ENCODE data around the gene SNX1. TPM values are rescaled to one million over a fixed set of nuclear protein-coding genes. Genes with fewer than 3 reads are reported as not detected.
"Not testable (repeated sequence)": the region's sequence is repeated elsewhere in the genome, so short reads cannot be mapped to it uniquely, and the experiment has no call there.

SNX1 gene
- total RNA-seq, 2 donors from 2014 or later = 91.3 to 126 TPM

DNA sequence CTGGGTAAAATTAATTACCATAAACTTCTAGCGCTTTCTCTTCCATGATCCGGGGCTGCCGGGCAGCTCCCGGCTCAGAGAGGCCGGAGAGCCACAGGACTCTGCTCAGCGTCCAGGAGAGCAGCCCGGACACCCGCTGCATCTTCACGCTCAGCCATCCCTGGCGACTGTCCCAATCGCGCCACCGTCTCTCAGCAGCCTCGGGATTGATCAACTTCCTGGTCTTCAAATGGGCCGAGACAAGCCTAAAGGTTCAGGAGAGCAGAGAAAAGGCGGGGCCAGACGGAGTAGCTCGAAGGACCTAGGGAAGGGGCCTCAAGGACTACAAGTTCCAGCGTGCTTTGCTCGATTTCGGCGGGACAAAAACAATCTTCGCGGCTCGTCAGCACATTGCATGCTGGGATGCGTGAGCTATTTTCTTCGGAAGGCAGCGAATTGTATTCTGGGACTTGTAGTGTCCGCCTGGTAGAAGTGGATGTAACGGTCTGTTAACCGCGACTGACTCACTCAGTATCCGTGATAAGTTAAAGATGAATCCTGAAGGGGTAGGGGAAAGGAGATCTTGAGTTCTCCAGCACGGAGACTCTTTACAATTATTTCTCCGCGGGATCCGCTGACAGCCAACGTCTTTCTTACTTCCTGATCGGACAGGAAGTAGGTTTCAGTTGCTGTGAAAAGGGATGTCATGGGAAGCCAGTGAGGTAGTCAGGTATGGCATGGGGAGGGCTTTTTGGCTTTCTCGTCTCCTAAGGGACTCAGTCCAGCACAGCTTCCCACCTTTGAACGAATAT lies 2.0 kb upstream of the SNX1 start, which contains the start of gene CIAO2A:
CIAO2A (minus strand) TSS at position 212 of the 791 bp plus-strand sequence; CDS start at position 142, 70 bp downstream.
- no peaks in the 10 kb centered on the region for H3K27me3 Mint-ChIP-seq
- H3K9me3 Mint-ChIP-seq = no peaks in the 10 kb centered on the region
- peak within 1 kb of the TSS; percentile 99 for H3K27ac Mint-ChIP-seq
- H3K36me3 Mint-ChIP-seq (ENCODE audit: low read depth) = peaks cover 45% of the 10 kb centered on the region
- peak; percentile 86 for ATAC-seq (replicated peaks)
- peaks cover 38% of the 10 kb centered on the region for H3K4me1 Mint-ChIP-seq
- peak within 1 kb of the TSS; percentile 97 for H3K4me3 Mint-ChIP-seq

DNA sequence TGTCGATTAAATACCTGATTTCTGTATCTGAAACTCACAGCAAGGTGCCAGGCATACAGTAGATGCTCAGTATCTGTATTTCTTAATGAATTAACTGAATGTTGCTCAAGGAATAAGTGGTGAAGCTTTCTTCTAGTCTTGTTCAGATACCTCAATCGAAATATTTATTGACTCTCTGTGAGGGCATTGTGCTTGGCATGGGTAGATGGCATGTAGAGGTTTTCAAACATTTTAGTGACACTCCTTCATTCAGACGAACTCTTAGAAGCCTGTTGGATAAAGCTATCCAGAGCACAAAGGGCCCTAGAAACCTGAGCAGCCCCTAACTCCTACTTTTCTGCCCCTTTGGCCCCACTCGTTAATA lies 369 bp upstream of the SNX1 start:
- Mint-ChIP-seq H3K27ac (peak overlapping the region; percentile 99), H3K4me3 (peak overlapping the region; percentile 97), H3K36me3 (ENCODE audit: low read depth) (peaks cover 35% of the 10 kb centered on the region), H3K4me1 (peaks cover 30% of the 10 kb centered on the region), H3K27me3 (no peaks in the 10 kb centered on the region), H3K9me3 (no peaks in the 10 kb centered on the region)
- ATAC-seq (replicated peaks) = no peak

DNA sequence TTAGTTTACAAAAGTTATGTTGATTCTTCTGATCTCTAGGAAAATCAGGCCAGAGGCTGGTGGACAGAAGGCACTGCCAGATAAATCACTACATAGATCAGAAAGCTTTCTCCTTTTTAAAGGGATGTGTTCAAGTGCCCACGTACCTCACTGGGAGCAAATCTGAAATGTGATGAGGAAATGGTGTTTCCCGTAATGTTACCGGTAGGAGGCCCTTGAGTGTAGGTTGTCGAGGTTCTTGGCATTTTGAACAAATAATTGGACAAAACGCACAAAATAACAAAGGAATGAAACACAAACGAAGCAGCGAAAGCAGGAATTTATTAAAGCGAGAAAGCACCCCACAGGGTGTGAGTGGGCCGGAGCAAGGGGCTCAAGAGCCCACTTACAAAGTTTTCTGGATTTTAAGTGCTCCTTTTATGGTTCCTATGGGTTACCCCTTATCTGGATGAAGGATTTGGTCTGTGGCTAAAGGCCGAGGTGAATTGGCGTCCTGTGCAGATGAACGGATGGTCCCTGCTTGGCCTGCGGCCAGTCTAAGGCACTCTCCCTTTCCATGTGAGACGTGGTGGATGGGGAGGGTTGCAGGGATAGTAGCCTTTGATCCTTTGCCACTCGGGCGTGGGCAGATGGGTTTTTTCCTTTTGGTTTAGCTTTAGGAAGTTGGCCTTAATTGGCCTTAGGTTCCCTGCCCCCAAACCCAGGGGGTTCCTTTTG lies 1.0 kb downstream of the SNX1 start:
- Mint-ChIP-seq H3K4me1 (peaks cover 24% of the 10 kb centered on the region), H3K9me3 (no peaks in the 10 kb centered on the region), H3K27me3 (no peaks in the 10 kb centered on the region), H3K4me3 (peak overlapping the region; percentile 97), H3K36me3 (ENCODE audit: low read depth) (peaks cover 27% of the 10 kb centered on the region), H3K27ac (peak overlapping the region; percentile 99)
- no peak for ATAC-seq (replicated peaks)

DNA sequence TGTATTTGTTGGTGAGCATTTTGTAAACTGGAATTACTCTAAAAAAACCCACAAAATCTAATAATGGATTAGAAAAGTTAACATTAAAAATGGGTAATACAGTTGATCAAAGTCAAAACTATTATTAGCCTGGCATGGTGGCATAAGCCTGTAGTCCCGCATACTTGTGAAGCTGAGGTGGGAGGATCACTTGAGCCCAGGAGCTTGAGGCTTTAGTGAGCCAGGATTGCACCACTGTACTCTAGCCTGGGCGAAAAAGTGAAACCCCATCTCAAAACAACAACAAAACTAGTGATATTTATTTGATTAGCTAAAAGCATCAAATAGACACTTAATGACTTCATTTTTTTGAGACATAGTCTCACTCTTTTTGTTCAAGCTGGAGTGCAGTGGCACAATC lies 3.6 kb downstream of the SNX1 start:
- H3K27me3 Mint-ChIP-seq = no peaks in the 10 kb centered on the region
- peaks cover 22% of the 10 kb centered on the region for H3K4me1 Mint-ChIP-seq
- H3K4me3 Mint-ChIP-seq = no peak overlapping the region
- no peak for ATAC-seq (replicated peaks)
- peaks cover 31% of the 10 kb centered on the region for H3K36me3 Mint-ChIP-seq (ENCODE audit: low read depth)
- H3K27ac Mint-ChIP-seq = no peak overlapping the region
- H3K9me3 Mint-ChIP-seq = no peaks in the 10 kb centered on the region

DNA sequence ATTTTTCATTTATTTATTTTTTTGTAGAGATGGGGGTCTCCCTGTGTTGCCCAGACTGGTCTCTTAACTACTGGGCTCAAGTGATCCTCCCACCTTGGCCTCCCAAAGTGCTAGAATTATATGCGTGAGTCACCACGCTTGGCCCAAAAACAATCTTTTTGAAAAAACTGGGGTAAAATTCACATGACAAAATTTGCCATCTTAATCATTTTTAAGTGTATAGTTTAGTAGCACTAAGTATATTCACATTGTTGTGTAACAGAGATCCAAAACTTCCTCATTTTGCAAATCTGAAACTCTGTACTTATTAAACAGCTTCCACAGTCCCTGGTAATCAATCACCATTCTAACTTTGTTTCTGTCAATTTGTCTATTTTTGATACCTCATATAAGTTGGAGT lies 5.2 kb downstream of the SNX1 start:
- no peaks in the 10 kb centered on the region for H3K9me3 Mint-ChIP-seq
- no peak overlapping the region for H3K27ac Mint-ChIP-seq
- no peaks in the 10 kb centered on the region for H3K27me3 Mint-ChIP-seq
- ATAC-seq (replicated peaks) = no peak
- H3K36me3 Mint-ChIP-seq (ENCODE audit: low read depth) = peaks cover 27% of the 10 kb centered on the region
- H3K4me1 Mint-ChIP-seq = peaks cover 22% of the 10 kb centered on the region
- H3K4me3 Mint-ChIP-seq = no peak overlapping the region

DNA sequence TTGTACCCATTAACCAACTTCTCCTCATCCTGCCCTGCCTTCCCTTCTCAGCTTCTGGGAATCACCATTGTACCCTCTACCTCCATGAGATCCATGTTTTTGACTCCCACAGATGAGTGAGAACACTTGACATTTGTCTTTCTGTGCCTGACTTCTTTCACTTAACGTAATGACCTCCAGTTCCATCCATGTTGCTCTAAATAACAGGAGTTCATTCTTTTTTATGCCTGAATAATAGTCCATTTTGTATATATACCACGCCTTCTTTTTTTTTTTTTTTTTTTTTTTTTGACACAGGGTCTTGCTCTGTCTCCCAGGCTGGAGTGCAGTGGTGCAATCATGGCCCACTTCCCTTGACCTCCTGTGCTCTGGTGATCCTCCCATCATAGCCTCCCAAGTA lies 6.7 kb downstream of the SNX1 start:
- Mint-ChIP-seq H3K36me3 (ENCODE audit: low read depth) (peaks cover 22% of the 10 kb centered on the region), H3K27me3 (no peaks in the 10 kb centered on the region), H3K4me3 (no peak overlapping the region), H3K9me3 (no peaks in the 10 kb centered on the region), H3K27ac (no peak overlapping the region), H3K4me1 (peaks cover 18% of the 10 kb centered on the region)
- no peak for ATAC-seq (replicated peaks)

DNA sequence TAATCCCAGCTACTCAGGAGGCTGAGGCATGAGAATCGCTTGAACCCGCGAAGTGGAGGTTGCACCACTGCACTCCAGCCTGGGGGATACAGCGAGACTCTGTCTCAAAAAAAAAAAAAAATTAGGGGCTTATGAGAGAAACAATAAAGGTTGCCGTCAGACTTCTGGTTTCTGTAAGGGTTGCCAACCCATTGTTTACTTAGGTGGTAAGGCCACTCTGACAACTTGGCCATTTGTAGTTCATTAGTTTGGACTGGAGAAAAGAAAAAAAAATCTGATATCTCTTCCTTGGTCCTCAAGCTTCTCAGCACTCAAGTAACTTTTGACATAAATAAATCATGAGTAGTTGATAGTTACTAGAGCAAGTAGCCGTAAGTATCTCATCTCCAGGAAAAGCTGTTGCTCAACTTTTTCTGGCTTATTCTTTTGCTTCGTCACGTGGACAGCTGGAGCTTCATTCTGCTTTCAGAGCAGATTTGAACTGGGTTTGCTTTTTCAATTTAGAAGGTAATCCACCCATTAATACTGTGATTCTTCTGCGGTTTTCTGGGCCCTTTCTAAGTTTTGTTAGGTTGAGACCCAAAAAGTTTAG lies 9.4 kb downstream of the SNX1 start:
- Mint-ChIP-seq H3K4me3 (no peak overlapping the region), H3K27ac (no peak overlapping the region), H3K36me3 (ENCODE audit: low read depth) (peaks cover 9% of the 10 kb centered on the region), H3K4me1 (peaks cover 9% of the 10 kb centered on the region), H3K27me3 (no peaks in the 10 kb centered on the region), H3K9me3 (no peaks in the 10 kb centered on the region)
- ATAC-seq (replicated peaks) = no peak

DNA sequence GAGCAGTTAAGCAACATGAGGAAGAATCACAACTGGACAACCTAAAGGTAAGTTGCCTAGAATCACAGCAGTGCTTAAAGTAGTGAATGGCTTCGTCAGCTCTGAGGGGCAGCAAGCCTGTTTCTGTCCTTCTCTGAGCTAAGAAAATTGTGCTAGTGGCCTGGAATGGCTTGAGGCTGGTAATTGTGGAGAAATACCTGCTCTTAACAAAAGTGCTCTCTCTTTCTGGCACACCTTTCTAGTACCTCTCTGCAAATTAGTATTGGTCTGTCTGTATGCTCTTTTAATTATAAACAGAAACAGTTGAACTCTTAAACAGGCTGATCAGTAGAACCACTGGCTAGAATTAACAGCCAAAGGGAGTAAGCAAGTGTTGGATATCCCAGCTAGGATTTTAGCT lies 11.6 kb downstream of the SNX1 start:
- peaks cover 24% of the 10 kb centered on the region for H3K4me1 Mint-ChIP-seq
- ATAC-seq (replicated peaks) = no peak
- H3K36me3 Mint-ChIP-seq (ENCODE audit: low read depth) = peaks cover 14% of the 10 kb centered on the region
- H3K9me3 Mint-ChIP-seq = no peaks in the 10 kb centered on the region
- H3K27ac Mint-ChIP-seq = peak overlapping the region; percentile 54
- no peak overlapping the region for H3K4me3 Mint-ChIP-seq
- no peaks in the 10 kb centered on the region for H3K27me3 Mint-ChIP-seq

DNA sequence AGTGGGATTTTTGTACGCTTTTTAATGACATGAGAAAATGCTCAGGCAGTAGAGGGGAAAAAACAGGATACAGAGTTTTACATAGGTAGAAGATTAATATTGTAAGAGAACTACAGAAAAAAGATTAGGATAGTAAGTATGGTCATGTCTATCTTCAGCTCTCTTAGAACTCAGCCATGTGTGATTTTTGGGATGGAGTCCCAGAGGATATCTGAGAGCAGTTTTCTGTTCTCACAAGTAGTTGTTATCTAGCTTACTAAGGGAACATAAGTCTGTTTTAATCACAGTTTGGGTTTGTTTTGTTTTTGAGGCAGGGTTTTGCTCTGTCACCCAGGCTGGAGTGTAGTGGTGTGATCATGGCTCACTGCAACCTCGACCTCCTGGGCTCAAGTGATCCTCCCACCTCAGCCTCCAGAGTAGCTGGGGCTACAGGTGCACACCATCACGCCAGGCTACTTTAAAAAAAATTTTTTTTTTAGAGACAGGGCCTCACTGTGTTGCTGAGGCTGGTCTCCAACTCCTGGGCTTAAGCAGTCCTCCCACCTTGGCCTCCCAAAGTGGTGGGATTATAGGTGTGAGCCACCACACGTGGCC lies 14.4 kb downstream of the SNX1 start:
- Mint-ChIP-seq H3K27ac (peak overlapping the region; percentile 49), H3K4me1 (peaks cover 27% of the 10 kb centered on the region), H3K36me3 (ENCODE audit: low read depth) (peaks cover 36% of the 10 kb centered on the region)
- ATAC-seq (replicated peaks); H3K4me3 Mint-ChIP-seq; H3K27me3 Mint-ChIP-seq; H3K9me3 Mint-ChIP-seq: not testable (repeated sequence)

DNA sequence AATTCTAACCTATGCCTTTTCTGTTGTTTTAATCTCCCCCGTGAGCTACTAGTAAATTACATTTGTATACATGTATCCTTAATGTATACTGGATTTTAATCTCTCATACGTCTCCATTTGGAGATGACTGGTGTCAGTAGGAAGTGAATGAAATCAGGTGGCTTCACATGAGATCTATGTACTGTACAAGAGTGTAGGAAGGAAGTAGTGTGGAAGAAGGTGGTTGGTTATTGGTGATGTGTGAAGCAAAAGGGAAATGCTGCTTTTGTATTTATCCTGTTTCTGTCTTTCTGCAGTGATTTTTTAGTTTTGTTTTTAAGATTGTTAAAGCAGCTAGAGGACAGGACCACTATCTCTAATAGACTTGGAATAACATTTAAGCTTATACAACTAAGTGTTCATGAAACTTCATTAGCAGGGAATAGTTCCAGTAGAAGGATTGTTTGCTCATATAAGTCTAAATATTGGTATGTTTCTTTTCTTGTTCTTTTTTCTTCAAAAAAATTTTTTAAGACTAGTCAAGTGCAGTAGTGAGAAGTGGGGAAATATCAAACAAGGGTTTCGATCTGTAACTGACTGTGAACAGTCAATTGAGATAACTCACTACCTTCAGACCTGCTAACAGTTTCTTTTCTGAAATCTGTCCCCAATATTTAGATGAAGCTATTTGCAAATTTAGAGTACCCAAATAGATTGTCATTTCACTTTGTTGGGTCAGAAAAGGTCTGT lies 15.3 kb downstream of the SNX1 start:
- no peak for ATAC-seq (replicated peaks)
- Mint-ChIP-seq H3K27me3 (no peaks in the 10 kb centered on the region), H3K36me3 (ENCODE audit: low read depth) (peaks cover 46% of the 10 kb centered on the region), H3K27ac (peak overlapping the region; percentile 49), H3K9me3 (no peaks in the 10 kb centered on the region), H3K4me3 (no peak overlapping the region), H3K4me1 (peaks cover 27% of the 10 kb centered on the region)

DNA sequence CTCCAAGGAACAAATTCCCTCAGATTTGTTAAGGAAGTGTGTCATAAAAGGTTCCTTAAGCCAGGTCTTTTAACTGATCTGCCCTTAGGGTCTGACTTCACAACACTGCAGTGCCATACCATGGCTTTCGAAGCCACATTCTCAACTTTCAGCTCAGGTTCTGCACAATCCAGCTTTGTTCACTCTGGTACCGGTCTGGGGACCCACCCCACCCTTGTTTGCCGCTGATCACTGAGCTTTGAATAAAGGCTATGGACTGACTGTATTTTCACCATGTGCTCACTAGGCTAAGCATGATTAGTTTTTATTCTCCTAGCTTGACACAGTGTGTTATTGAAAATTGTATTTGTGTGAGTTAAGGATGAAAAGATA lies 15.9 kb downstream of the SNX1 start:
- ATAC-seq (replicated peaks) = no peak
- Mint-ChIP-seq H3K27me3 (no peaks in the 10 kb centered on the region), H3K4me3 (no peak overlapping the region), H3K9me3 (no peaks in the 10 kb centered on the region), H3K4me1 (peaks cover 27% of the 10 kb centered on the region), H3K36me3 (ENCODE audit: low read depth) (peaks cover 51% of the 10 kb centered on the region), H3K27ac (peak overlapping the region; percentile 56)

DNA sequence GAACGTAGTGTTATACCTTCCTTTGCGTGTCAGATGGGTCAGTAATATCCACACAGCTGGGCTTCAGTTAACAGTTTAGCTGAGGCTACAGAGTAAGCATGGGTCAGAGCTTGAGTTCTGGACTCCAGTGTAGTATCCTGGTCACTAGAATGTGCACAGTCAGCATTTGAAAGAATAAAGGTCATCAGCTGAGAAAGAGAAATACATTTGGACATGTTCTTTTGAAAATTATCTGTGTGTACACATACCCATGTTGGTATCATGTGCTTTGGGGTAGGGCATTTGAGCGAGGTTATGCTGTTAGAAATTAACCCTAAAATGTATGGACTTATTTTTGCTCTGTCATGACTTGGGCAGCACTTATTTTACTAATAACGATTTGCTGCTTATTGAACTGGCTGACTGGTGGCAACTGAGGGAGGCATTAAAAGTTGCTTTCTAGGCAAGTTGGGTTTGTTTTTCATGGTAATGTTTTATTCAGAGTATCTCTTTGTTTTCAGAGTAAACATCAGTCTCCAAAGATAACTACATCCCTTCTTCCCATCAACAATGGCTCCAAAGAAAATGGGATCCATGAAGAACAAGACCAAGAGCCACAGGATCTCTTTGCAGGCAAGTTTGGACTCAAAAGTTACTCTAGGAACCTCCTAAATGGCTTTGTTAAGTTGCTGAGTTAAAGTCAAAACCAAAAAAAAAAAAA lies 16.4 kb downstream of the SNX1 start:
- H3K9me3 Mint-ChIP-seq = no peaks in the 10 kb centered on the region
- no peak for ATAC-seq (replicated peaks)
- no peaks in the 10 kb centered on the region for H3K27me3 Mint-ChIP-seq
- H3K27ac Mint-ChIP-seq = peak overlapping the region; percentile 56
- H3K4me1 Mint-ChIP-seq = peaks cover 23% of the 10 kb centered on the region
- H3K4me3 Mint-ChIP-seq = peak overlapping the region; percentile 25
- H3K36me3 Mint-ChIP-seq (ENCODE audit: low read depth) = peaks cover 57% of the 10 kb centered on the region

DNA sequence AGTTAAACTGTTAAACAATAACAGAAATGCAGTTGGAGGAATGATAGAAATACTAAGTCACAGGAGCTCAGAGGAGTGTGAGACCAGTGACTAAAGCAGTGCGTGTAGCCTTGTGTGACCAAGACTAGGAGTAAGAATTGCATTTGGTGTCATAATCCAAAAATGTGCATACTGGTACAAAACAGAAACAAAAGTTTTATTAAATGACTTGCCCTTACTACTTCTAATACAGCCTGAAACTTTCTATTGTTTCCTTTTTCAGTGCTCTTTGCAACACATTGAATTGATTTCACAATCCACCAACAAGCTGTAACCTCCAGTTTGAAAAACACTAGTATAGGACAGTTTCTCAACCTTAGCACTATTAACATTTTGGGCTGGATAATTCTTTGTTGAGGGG lies 17.1 kb downstream of the SNX1 start:
- H3K9me3 Mint-ChIP-seq = no peaks in the 10 kb centered on the region
- peak; percentile 72 for ATAC-seq (replicated peaks)
- H3K27me3 Mint-ChIP-seq = no peaks in the 10 kb centered on the region
- peaks cover 23% of the 10 kb centered on the region for H3K4me1 Mint-ChIP-seq
- H3K36me3 Mint-ChIP-seq (ENCODE audit: low read depth) = peaks cover 63% of the 10 kb centered on the region
- H3K27ac Mint-ChIP-seq = peak overlapping the region; percentile 56
- peak overlapping the region; percentile 25 for H3K4me3 Mint-ChIP-seq

Measured in activated T-helper 17 cell treated with anti-CD3 and anti-CD28 coated beads, Interleukin-2, amount 50 U/mL, for 72 hours (primary cell).